HepG2 (cell line): ENCODE results near the gene CARD9. TPM values are rescaled to one million over a fixed set of nuclear protein-coding genes. Genes with fewer than 3 reads are reported as not detected.

Source experiments
- ATAC-seq: fragments of 200-7000 bp; cut with Tn5 transposase; 3 replicates; pipeline ENCODE4 v1.9.1; 2020; ENCODE audit warnings: mild to moderate bottlenecking, moderate library complexity
- BruUV-seq: library from RNA; stranded (reverse); fragments of 400-500 nt; replicated peaks from 2 replicates; lab custom pipeline; 2021; lab: Mats Ljungman, UMichigan
- CTCF ChIA-PET: fragments of 300-600 bp; formaldehyde crosslinking; extraction: SDS; loops from one replicate; lab custom pipeline; 2021; ENCODE audit warnings: low total read pairs, inconsistent platforms, low intra/inter-chr PET ratio; lab: Yijun Ruan, JAX
- POLR2A ChIA-PET: fragments of 350-600 bp; sonication (Branson Sonifier 250); formaldehyde crosslinking; loops from one replicate; lab custom pipeline; 2020; ENCODE audit warnings: antibody characterized with exemption, inconsistent platforms; lab: Yijun Ruan, JAX
- DNase-seq: peaks from one replicate; pipeline ENCODE4 v3.0.0-alpha.2; 2015; ENCODE audit warnings: low spot score
- FAIRE-seq: peaks from 3 replicates; lab custom pipeline; 2011; peaks lifted over from hg19 to GRCh38; lab: Jason Lieb, UNC
- H2AFZ ChIP-seq: one replicate; pipeline ENCODE4 v1.6.1; 2011; ENCODE audit warnings: low read length, inconsistent platforms
- H3K27ac ChIP-seq: fragments of 300-600 bp; 3 replicates; pipeline ENCODE4 v1.8.0; 2011; ENCODE audit warnings: mixed run types, mild to moderate bottlenecking, mixed read lengths, low read length, inconsistent platforms; ENCODE audit not compliant: insufficient read depth; ENCODE audit errors: extremely low read length
- H3K27me3 ChIP-seq, 2 experiments: fragments of 200-600 bp in 1 of 2; 2 replicates in 1 of 2; 3 replicates in 1 of 2; pipeline versions ENCODE4 v1.6.0 to v1.8.0; 2011; ENCODE audit warnings: low read length in 2 of 2, mild to moderate bottlenecking in 2 of 2, moderate library complexity in 2 of 2, inconsistent platforms in 1 of 2; ENCODE audit not compliant: insufficient read depth in 2 of 2, control insufficient read depth in 1 of 2
- H3K36me3 ChIP-seq, 2 experiments: fragments of 200-600 bp in 1 of 2; replicated peaks in 1 of 2; 2 replicates in 1 of 2; 3 replicates in 1 of 2; pipeline versions ENCODE4 v1.5.1 to v1.8.0; 2011; ENCODE audit warnings: low read length in 2 of 2, inconsistent platforms in 1 of 2; ENCODE audit not compliant: insufficient read depth in 2 of 2, control insufficient read depth in 1 of 2
- H3K4me1 ChIP-seq: 2 replicates; pipeline ENCODE4 v1.5.1; 2012; ENCODE audit warnings: low read length, inconsistent platforms; ENCODE audit not compliant: insufficient read depth
- H3K4me2 ChIP-seq: 2 replicates; pipeline ENCODE4 v1.6.0; 2011; ENCODE audit warnings: low read depth, low read length, inconsistent platforms
- H3K4me3 ChIP-seq, 3 experiments: fragments of 200-600 bp in 1 of 3; sonication (generic), shearing (Covaris generic) in 1 of 3; replicated peaks in 1 of 3; 2 replicates each; pipeline ENCODE4 v1.5.1; 2011 to 2016; ENCODE audit warnings: low read length in 3 of 3, inconsistent platforms in 2 of 3, low read depth in 2 of 3, mild to moderate bottlenecking in 2 of 3, control low read depth in 1 of 3, mixed read lengths in 1 of 3; ENCODE audit not compliant: insufficient read depth in 1 of 3
- H3K79me2 ChIP-seq: one replicate; pipeline ENCODE4 v1.6.1; 2011; ENCODE audit warnings: low read length, inconsistent platforms; ENCODE audit not compliant: insufficient read depth
- H3K9ac ChIP-seq: 2 replicates; pipeline ENCODE4 v1.6.0; 2011; ENCODE audit warnings: mild to moderate bottlenecking, low read depth, low read length, inconsistent platforms; ENCODE audit not compliant: insufficient read depth
- H3K9me3 ChIP-seq: 2 replicates; pipeline ENCODE4 v1.5.1; 2012; ENCODE audit warnings: mild to moderate bottlenecking, low read length
- H4K20me1 ChIP-seq: 2 replicates; pipeline ENCODE4 v1.6.0; 2011; ENCODE audit warnings: inconsistent platforms, mild to moderate bottlenecking, low read length, moderate library complexity; ENCODE audit not compliant: insufficient read depth
- ATM ChIP-seq: fragments of 450-650 bp; IDR thresholded peaks from 2 replicates; pipeline ENCODE4 v1.7.1; 2017; ENCODE audit warnings: mild to moderate bottlenecking, borderline replicate concordance
- GPN1 ChIP-seq: sonication (generic); formaldehyde crosslinking; IDR thresholded peaks from 2 replicates; pipeline ENCODE4 v1.5.1; 2020; ENCODE audit warnings: missing genetic modification reagents, borderline replicate concordance
- GZF1 ChIP-seq: sonication (generic); formaldehyde crosslinking; IDR thresholded peaks from 2 replicates; pipeline ENCODE4 v1.5.1; 2020; ENCODE audit warnings: mild to moderate bottlenecking, missing genetic modification reagents
- HES4 ChIP-seq: sonication (generic); formaldehyde crosslinking; IDR thresholded peaks from 2 replicates; pipeline ENCODE4 v1.9.0; 2021; ENCODE audit warnings: mild to moderate bottlenecking, missing genetic modification reagents, borderline replicate concordance
- HMG20A ChIP-seq: IDR thresholded peaks from 2 replicates; pipeline ENCODE4 v1.6.1; 2016; ENCODE audit warnings: borderline replicate concordance
- KLF11 ChIP-seq: IDR thresholded peaks from 2 replicates; pipeline ENCODE4 v1.6.1; 2016; ENCODE audit warnings: missing compliant biosample characterization
- NFKBIZ ChIP-seq: IDR thresholded peaks from 2 replicates; pipeline ENCODE4 v1.6.1; 2018; ENCODE audit warnings: missing genetic modification reagents, missing compliant biosample characterization
- NFYB ChIP-seq: sonication (generic); formaldehyde crosslinking; IDR thresholded peaks from 2 replicates; pipeline ENCODE4 v1.4.0; 2020; ENCODE audit warnings: missing genetic modification reagents
- POLR2G ChIP-seq: fragments of 200-400 bp; formaldehyde crosslinking; IDR thresholded peaks from 2 replicates; pipeline ENCODE4 v1.6.1; 2018; ENCODE audit warnings: mild to moderate bottlenecking, low read depth, low read length, moderate library complexity
- RERE ChIP-seq: IDR thresholded peaks from 2 replicates; pipeline ENCODE4 v1.6.1; 2016; ENCODE audit warnings: low read depth, missing genetic modification reagents, missing compliant biosample characterization
- SP5 ChIP-seq: IDR thresholded peaks from 2 replicates; pipeline ENCODE4 v1.6.1; 2016; ENCODE audit warnings: low read depth, borderline replicate concordance
- ZNF143 ChIP-seq: sonication (generic); formaldehyde crosslinking; IDR thresholded peaks from 2 replicates; pipeline ENCODE4 v1.4.0; 2020; ENCODE audit warnings: missing genetic modification reagents
- ZNF207 ChIP-seq: fragments of 450-650 bp; IDR thresholded peaks from 2 replicates; pipeline ENCODE4 v1.6.1; 2016; ENCODE audit warnings: antibody characterized with exemption, borderline replicate concordance
- ZNF577 ChIP-seq: sonication (generic); formaldehyde crosslinking; IDR thresholded peaks from 2 replicates; pipeline ENCODE4 v1.4.0; 2020; ENCODE audit warnings: mild to moderate bottlenecking, low read depth, missing genetic modification reagents, borderline replicate concordance
- ZNF607 ChIP-seq: sonication (generic); formaldehyde crosslinking; IDR thresholded peaks from 2 replicates; pipeline ENCODE4 v1.5.1; 2020; ENCODE audit warnings: missing genetic modification reagents, mild to moderate bottlenecking, borderline replicate concordance
- ZNF672 ChIP-seq: sonication (generic); formaldehyde crosslinking; IDR thresholded peaks from 2 replicates; pipeline ENCODE4 v1.8.1; 2022; ENCODE audit warnings: missing genetic modification reagents
- ZNF879 ChIP-seq: sonication (generic); formaldehyde crosslinking; IDR thresholded peaks from 2 replicates; pipeline ENCODE4 v1.8.1; 2023; ENCODE audit warnings: missing genetic modification reagents
- WGBS: methylation state at CpG from one replicate; pipeline ENCODE4 v1.1.6; 2017; ENCODE audit warnings: low lambda C conversion rate; 5-methylcytosine and 5-hydroxymethylcytosine counted together
- in situ Hi-C: cut with HindIII; loops from 2 replicates; pipeline ENCODE4 v1.10.0; 2017; ENCODE audit warnings: low pct_unique_long_range_greater_than_20kb; ENCODE audit not compliant: extremely low pct_ligation_motif_present
- intact Hi-C: fragments of 100-400 bp; cut with micrococcal nuclease; formaldehyde crosslinking; loops from one replicate; pipeline ENCODE4 v1.10.0; 2022; ENCODE audit not compliant: unreplicated experiment
- polyA plus RNA-seq, 8 experiments: library from polyadenylated mRNA; depleted of rRNA in 3 of 8; stranded (reverse) in 7 of 8; unstranded in 1 of 8; fragments of >200 nt; fragmentation: Illumina TruSeq in 4 of 8; extraction: Trizol in 4 of 8; gene quantifications; 2 replicates each; pipeline versions ENCODE4 v1.2.1 to v1.2.3, GENCODE V29; 2011 to 2016; ENCODE audit warnings: low read depth in 4 of 8, missing spikeins in 1 of 8, mixed read lengths in 1 of 8; ENCODE audit not compliant: insufficient read depth in 1 of 8
- total RNA-seq, 5 experiments: library from RNA; depleted of rRNA; stranded (reverse); fragments of >200 nt; fragmentation: Illumina TruSeq; extraction: Trizol; gene quantifications; 2 replicates each; pipeline ENCODE4 v1.2.3, GENCODE V29; 2016; ENCODE audit warnings: low read depth in 1 of 5
- TF ChIP-seq, protein P1 (sequence below): sonication (generic); formaldehyde crosslinking; IDR thresholded peaks from 2 replicates; pipeline ENCODE4 v1.9.0; 2021; ENCODE audit warnings: missing genetic modification reagents, borderline replicate concordance

Gene CARD9
- total and polyA plus RNA-seq, 2 of the 13 experiments (the other 11 are each of a cell fraction or from before 2014, with no cell fraction given) = 3.3 to 7.4 TPM

- ChIA-PET CTCF (no interaction called here), POLR2A (no interaction called here)
- DNase-seq = no peak
Measured at GRCh38 chr9:136386018-136386417, 12.5 kb upstream of the CARD9 start.

More at GRCh38 chr9:136386018-136386417, 12.5 kb upstream of the CARD9 start:
- H3K27ac ChIP-seq = no peak overlapping the region
- no peaks in the 10 kb centered on the region for H3K27me3 ChIP-seq
- ATAC-seq = no peak
- in situ Hi-C loops (no loop called here), intact Hi-C loops (no loop called here)
- H3K4me3 ChIP-seq = no peak overlapping the region
- TSS peak; percentile 53 for BruUV-seq
- FAIRE-seq = no peak
- H3K4me2 ChIP-seq = no peak overlapping the region
- no peak overlapping the region for H2AFZ ChIP-seq
- H3K9ac ChIP-seq = no peak overlapping the region
- peaks cover 27 to 61% of the 10 kb centered on the region in 2 experiments; a peak in 4 of 5 replicates for H3K36me3 ChIP-seq
- H3K4me1 ChIP-seq = no peaks in the 10 kb centered on the region
- 90% methylated on average over 13 of the region's 13 CpGs for WGBS
- no peaks in the 10 kb centered on the region for H3K9me3 ChIP-seq
- H4K20me1 ChIP-seq = no peaks in the 10 kb centered on the region
- H3K79me2 ChIP-seq = no peaks in the 10 kb centered on the region
- no peak for TF ChIP-seq ZNF879 (CRISPR knock-in tag)
- no peak for TF ChIP-seq POLR2G
- no peak for TF ChIP-seq HES4
- TF ChIP-seq HMG20A (CRISPR knock-in tag) = no peak
- no peak for TF ChIP-seq SP5 (CRISPR knock-in tag)
- TF ChIP-seq RERE (CRISPR knock-in tag) = no peak
- no peak for TF ChIP-seq ZNF607 (CRISPR knock-in tag)
- no peak for TF ChIP-seq KLF11 (CRISPR knock-in tag)
- TF ChIP-seq, protein P1, sequence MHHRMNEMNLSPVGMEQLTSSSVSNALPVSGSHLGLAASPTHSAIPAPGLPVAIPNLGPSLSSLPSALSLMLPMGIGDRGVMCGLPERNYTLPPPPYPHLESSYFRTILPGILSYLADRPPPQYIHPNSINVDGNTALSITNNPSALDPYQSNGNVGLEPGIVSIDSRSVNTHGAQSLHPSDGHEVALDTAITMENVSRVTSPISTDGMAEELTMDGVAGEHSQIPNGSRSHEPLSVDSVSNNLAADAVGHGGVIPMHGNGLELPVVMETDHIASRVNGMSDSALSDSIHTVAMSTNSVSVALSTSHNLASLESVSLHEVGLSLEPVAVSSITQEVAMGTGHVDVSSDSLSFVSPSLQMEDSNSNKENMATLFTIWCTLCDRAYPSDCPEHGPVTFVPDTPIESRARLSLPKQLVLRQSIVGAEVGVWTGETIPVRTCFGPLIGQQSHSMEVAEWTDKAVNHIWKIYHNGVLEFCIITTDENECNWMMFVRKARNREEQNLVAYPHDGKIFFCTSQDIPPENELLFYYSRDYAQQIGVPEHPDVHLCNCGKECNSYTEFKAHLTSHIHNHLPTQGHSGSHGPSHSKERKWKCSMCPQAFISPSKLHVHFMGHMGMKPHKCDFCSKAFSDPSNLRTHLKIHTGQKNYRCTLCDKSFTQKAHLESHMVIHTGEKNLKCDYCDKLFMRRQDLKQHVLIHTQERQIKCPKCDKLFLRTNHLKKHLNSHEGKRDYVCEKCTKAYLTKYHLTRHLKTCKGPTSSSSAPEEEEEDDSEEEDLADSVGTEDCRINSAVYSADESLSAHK (CRISPR knock-in tag) = no peak
- TF ChIP-seq GPN1 (CRISPR knock-in tag) = no peak
- TF ChIP-seq ZNF207 = no peak
- no peak for TF ChIP-seq NFKBIZ (CRISPR knock-in tag)
- no peak for TF ChIP-seq NFYB (CRISPR knock-in tag)
- no peak for TF ChIP-seq ATM
- no peak for TF ChIP-seq GZF1 (CRISPR knock-in tag)
- TF ChIP-seq ZNF143 (CRISPR knock-in tag) = no peak
- TF ChIP-seq ZNF577 (CRISPR knock-in tag) = no peak
- TF ChIP-seq ZNF672 (CRISPR knock-in tag) = no peak
- TF ChIP-seq, all 625 proteins: peak for 0
